ENCODE measurements around the gene EDEM3.

- TF ChIP-seq CTCF (IDR thresholded peaks at IDR 0.05) (peak; percentile 88 to 97 (median 93)), POLR2A (IDR thresholded peaks at IDR 0.05) (no peak)
Observed at GRCh38 chr1:184664042-184664660, 90.5 kb downstream of the EDEM3 start.

Measured in transverse colon (tissue), 3 donors.